Measurements from ENCODE around the gene KIF7. TPM values are rescaled to one million over a fixed set of nuclear protein-coding genes. Genes with fewer than 3 reads are reported as not detected.

The KIF7 gene
- total and polyA plus RNA-seq, 10 of the 15 experiments (the other 5 are each of a cell fraction or from before 2014, with no cell fraction given), result 0.01 to 0.36 (median 0.10) TPM; not detected in 2

DNA sequence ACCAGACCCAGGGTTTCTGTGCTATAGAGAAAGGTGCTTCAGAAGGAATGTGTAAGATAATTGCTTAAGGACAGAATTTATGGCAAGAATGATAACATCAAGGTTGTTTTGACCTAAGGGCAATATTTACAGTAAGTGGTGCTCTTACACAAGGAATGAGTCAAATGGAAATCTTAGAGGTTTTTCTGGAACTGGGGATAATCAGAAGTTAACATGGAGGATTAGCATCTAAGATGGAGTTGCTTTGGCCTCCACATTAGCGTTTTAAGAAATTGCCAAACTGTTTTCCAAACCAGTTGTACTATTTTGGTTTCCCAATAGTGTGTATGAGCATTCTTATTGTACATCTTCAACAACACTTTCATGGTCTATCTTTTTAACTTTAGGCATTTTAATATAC is 38.4 kb upstream of the KIF7 start (continued):
- TF ChIP-seq YBX1 (IDR thresholded peaks at IDR 0.05) (no peak), PAX8 (IDR thresholded peaks at IDR 0.05) (no peak), GATAD2B (conservative IDR thresholded peaks at IDR 0.05; ENCODE audit: low read depth) (no peak)

DNA sequence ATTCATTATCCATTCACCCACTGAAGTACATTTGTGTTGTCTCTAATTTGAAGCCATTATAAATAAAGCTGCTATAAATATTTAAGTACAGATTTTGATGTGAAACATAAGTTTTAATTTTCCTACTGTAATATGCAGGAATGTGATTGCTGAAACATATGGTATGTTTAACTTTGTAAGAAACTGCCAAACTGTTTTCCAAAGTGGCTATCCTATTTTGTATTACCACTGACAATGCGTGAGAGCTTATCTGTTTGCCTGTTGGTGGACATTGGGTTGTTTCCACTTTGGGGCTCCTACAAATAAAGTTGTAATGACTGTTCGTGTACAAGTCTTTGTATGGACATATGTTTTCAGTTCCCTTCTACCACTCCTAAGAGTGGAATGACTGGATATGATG is 37.8 kb upstream of the KIF7 start:
- DNase-seq (ENCODE audit: low read depth, low spot score) (no peak), FAIRE-seq (no peak), ATAC-seq (no peak)
- WGBS (ENCODE audit: insufficient coverage, insufficient replicate concordance, low lambda C conversion rate, missing lambda C conversion rate), result 2% methylated on average over 2 of the region's 2 CpGs
- H3K27me3 ChIP-seq (replicated peaks in 1 of 2; ENCODE audit: control insufficient read depth in 2 of 2, insufficient read depth in 2 of 2, low read length in 1 of 2), result no peaks in the 10 kb centered on the region; a peak in 1 of 4 replicates
- no peak for TF ChIP-seq ZNF24 (IDR thresholded peaks at IDR 0.05)
- TF ChIP-seq ZNF274 (IDR thresholded peaks at IDR 0.05; ENCODE audit: insufficient read depth, insufficient read length), result no peak
- TF ChIP-seq ZNF207 (IDR thresholded peaks at IDR 0.05; ENCODE audit: borderline replicate concordance), result no peak
- no peak for TF ChIP-seq TAF1 (IDR thresholded peaks at IDR 0.05; ENCODE audit: borderline replicate concordance, low read depth, low read length)
- TF ChIP-seq HDAC2 (IDR thresholded peaks at IDR 0.05), result no peak
- TF ChIP-seq CBFB (IDR thresholded peaks at IDR 0.05; ENCODE audit: low read depth), result no peak
- no peak for TF ChIP-seq NFYA (IDR thresholded peaks at IDR 0.05; ENCODE audit: borderline replicate concordance, low read depth, low read length)
- TF ChIP-seq, protein P1, sequence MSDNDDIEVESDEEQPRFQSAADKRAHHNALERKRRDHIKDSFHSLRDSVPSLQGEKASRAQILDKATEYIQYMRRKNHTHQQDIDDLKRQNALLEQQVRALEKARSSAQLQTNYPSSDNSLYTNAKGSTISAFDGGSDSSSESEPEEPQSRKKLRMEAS (IDR thresholded peaks at IDR 0.05; ENCODE audit: low read depth, low read length), result no peak
- no peak for TF ChIP-seq TCF7 (IDR thresholded peaks at IDR 0.05; ENCODE audit: borderline replicate concordance)
- TF ChIP-seq CHD2 (IDR thresholded peaks at IDR 0.05; ENCODE audit: borderline replicate concordance, low read depth, low read length), result no peak
- TF ChIP-seq POLR2A (IDR thresholded peaks at IDR 0.05; ENCODE audit: low read depth, low read length), result no peak
- TF ChIP-seq E2F8 (IDR thresholded peaks at IDR 0.05; ENCODE audit: low read depth, partially characterized antibody), result no peak
- TF ChIP-seq TBL1XR1 (IDR thresholded peaks at IDR 0.05; ENCODE audit: low read depth, low read length), result no peak
- no peak for TF ChIP-seq CBX3 (IDR thresholded peaks at IDR 0.05; ENCODE audit: borderline replicate concordance, low read depth)
- no peak for TF ChIP-seq SP1 (IDR thresholded peaks at IDR 0.05; ENCODE audit: low read depth, low read length)
- TF ChIP-seq, protein P2, sequence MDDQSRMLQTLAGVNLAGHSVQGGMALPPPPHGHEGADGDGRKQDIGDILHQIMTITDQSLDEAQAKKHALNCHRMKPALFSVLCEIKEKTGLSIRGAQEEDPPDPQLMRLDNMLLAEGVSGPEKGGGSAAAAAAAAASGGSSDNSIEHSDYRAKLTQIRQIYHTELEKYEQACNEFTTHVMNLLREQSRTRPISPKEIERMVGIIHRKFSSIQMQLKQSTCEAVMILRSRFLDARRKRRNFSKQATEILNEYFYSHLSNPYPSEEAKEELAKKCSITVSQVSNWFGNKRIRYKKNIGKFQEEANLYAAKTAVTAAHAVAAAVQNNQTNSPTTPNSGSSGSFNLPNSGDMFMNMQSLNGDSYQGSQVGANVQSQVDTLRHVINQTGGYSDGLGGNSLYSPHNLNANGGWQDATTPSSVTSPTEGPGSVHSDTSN (IDR thresholded peaks at IDR 0.05; ENCODE audit: insufficient replicate concordance, low read depth, low read length), result no peak
- TF ChIP-seq FOXK2 (IDR thresholded peaks at IDR 0.05), result no peak
- TF ChIP-seq NBN (IDR thresholded peaks at IDR 0.05), result no peak
- H3K9me3 ChIP-seq (replicated peaks; ENCODE audit: control insufficient read depth, insufficient read depth, low read length), result no peaks in the 10 kb centered on the region
- intact Hi-C loops (cut with micrococcal nuclease; ENCODE audit: unreplicated experiment) (no loop called here), in situ Hi-C loops (cut with MboI) (no loop called here)
- no peaks in the 10 kb centered on the region for H3K36me3 ChIP-seq (ENCODE audit: control insufficient read depth in 2 of 2, insufficient read depth in 2 of 2, low read length in 1 of 2)
- no peak overlapping the region for H3K9ac ChIP-seq (ENCODE audit: control insufficient read depth, insufficient read depth, low read length)
- H3K4me3 ChIP-seq, result no peak overlapping the region
- ChIA-PET SMC1A (ENCODE audit: uncharacterized antibody, unreplicated experiment) (no interaction called here), RAD21 (ENCODE audit: unreplicated experiment) (no interaction called here), CTCF (no interaction called here), POLR2A (no interaction called here)
- no peaks in the 10 kb centered on the region for H3K79me2 ChIP-seq (ENCODE audit: control insufficient read depth, insufficient read depth, low read length)
- H4K20me1 ChIP-seq (ENCODE audit: control insufficient read depth, insufficient read depth), result no peaks in the 10 kb centered on the region
- BruUV-seq (replicated peaks), result no TSS peak
- H3K4me2 ChIP-seq (ENCODE audit: control insufficient read depth, insufficient read depth), result no peak overlapping the region
- no peaks in the 10 kb centered on the region for H3K4me1 ChIP-seq (ENCODE audit: control insufficient read depth, insufficient read depth, low read length)
- H2AFZ ChIP-seq (ENCODE audit: control insufficient read depth, low read depth, low read length), result no peak overlapping the region
- H3K27ac ChIP-seq (ENCODE audit: control insufficient read depth, insufficient read depth), result no peak overlapping the region

Data from GM12878 (cell line).